SKM-1 (cell line): ENCODE measurements around the gene GSG1L.

Experiments used
- DNase-seq: peaks from one replicate; lab custom pipeline; 2025; ENCODE audit not compliant: unreplicated experiment; lab: John Stamatoyannopoulos, UW

GSG1L gene

DNA sequence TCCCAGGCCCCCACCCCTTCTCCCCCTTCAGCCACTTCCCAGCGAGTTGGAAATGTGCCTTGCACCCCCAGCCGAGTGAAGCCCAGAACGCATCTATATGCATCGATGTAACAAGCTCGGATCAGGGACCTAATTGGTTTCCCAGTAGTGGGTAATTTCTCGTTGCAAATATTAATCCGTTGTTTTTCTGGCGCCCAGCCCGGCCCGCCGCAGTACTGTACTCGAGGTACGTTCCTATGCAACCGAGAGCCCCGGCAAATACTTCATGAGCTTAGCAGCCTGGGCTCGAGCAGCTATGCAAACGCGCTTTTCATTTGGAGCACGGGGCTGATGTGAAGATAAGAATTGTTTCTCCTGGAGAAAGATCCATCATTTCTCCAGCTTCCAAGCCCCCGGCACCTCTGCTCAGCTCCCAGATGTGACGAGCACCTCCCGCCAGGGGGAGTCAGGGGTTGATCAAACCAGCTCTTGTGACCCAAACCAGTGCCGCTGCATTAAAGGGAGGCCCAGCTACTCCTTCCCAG is 283.8 kb downstream of the GSG1L start:
- DNase-seq: no peak

DNA sequence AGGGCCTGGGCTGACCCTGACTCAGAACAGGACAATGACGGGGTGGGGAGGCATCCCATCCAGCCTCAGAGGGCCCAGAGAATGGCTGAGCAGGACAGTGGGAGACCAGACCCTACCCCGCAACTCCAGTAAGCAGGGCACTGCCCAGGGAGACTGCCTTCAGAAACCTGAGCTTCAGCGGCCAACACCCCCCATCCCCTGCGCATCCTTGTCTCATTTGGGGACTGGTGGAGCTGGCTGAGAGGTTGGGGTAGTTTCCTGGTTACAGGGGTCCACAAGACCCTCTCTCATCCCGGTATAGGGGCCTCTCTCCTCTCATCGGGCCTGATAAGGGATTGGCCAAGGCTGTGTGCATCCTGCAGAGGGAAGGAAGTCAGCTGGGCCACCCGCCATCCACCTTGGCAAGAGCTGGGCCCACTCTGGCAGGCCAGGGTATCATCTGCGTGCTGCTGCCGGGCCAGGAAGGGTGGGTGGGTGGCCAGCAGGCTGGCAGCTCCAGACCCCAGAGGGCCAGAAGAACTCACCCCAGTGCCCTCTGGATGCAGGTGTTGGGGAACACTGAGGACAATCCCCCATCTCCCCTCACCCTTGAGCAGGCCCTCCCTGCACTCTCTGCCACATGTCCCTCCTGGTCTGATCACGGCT is 284.5 kb downstream of the GSG1L start:
- no peak for DNase-seq

- no peak for DNase-seq
Observed at GRCh38 chr16:27778171-27778925, 285.2 kb downstream of the GSG1L start.

DNA sequence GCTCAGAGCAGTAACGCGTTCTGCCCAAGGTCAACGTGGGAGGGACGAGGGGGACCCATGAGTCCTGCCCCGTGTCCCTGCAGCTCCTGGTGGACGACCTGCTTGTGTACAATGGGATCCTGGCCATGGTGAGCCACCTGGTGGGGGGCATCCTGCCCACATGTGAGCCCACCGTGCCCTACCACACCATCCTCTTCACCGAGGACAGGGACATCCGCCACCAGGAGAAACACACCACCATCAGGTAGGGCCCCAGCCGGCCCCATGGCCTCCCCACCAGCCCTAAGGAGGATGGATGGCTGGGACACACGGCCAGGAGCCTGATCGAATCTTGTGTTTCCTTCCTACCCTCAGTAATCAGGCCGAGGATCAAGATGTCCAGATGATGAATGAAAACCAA is 286.0 kb downstream of the GSG1L start:
- no peak for DNase-seq

GRCh38 chr16:27776556-27777225 is 286.8 kb downstream of the GSG1L start:
- no peak for DNase-seq

GRCh38 chr16:27775254-27775653 is 288.3 kb downstream of the GSG1L start:
- DNase-seq: no peak

GRCh38 chr16:27774779-27775178 is 288.7 kb downstream of the GSG1L start:
- DNase-seq: no peak

DNA sequence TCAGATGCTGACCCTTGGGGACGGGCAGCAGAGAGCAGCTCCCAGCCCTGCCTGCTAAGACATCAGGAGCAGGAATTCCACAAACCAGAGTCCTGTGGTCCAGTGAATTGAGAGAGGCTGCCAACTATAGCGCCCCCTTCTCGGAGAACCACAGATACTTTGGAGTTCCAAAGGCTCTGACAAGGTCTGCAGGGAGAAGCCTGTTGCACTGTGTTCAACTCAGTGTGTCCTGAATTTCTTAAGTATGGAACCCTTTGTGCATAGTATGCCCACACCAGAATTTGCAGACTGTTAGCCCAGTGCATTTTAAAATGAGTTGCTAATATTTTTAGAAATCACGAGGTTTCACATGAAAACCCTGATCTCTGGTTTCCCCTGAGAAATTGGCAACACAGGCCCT is 290.2 kb downstream of the GSG1L start:
- no peak for DNase-seq

GRCh38 chr16:27772093-27772825 is 291.3 kb downstream of the GSG1L start:
- DNase-seq: no peak

GRCh38 chr16:27771201-27771910 is 292.2 kb downstream of the GSG1L start:
- no peak for DNase-seq

DNA sequence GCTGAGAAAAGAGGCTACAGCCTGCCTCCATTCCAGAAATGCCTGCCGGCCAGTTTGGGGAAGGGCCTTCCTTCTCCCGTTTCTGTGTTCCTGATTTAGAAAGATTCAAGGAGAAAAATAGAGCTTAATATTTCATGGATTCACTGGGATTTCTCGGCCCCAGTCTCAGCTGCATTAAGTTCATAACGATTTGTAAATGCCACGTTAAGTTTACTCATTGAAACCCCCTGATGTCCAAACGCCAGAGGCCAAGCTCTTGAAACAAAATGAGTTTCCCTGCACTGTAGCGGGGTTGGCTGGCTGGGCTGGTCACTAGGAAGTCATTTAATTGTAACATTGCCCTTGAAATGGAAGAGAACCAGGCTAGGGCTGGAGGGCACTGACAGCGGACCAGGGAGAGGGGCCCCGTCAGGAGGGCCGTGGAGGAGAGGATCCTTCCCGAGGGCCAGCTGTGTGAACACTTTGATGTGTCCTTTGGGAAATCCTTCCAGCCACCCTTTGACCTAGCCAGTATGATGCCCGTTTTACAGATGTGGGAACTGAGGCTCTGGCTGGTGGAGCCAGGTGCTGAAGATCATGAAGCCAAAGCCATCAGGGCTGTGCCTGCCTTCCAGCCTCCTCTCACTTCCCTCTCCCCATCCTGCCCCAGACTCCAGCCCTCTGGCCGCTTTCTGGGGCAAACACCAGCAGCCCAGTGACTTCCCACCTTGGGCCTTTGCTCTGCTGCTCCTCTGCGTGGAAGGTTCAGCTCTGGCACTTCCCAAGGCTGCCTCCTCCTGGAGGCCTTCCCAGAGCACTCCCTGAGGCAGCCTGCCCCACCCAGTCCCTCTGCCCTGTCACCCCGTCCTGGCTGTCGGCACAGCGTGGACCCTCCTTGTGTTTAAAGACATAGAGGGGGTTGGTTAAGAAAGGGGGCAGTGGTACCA is 293.0 kb downstream of the GSG1L start:
- no peak for DNase-seq

- no peak for DNase-seq
Observed at GRCh38 chr16:27769561-27770255, 293.8 kb downstream of the GSG1L start.

DNA sequence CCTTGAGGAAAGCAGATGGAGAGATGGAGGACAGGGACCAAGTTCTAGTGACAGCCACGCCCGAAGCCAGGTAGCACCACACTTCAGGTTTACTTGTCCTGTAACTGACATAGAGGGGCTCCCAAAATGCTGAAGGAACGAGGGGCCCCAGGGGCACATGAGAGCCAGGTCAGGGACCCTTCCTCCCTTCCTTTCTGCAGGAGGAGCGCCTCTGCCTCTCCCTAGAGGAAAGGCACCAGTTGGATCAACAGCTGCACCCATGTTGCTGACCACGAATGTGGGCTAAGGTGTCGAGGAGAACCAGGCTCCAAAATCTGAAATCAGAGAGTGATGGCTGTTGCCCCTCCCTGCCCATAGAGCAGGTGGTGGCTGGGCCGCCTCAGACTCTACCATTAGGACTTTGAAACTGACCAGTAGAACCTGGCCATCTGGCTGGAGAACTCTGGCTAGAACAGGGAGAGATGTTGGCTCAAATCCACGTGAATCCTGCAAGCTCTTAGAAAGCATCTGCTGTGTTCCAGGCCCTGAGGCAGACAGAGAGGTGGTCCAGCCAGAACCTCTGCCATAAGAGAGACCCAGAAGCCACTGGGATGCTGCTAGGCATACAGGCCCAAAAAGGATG is 294.8 kb downstream of the GSG1L start:
- no peak for DNase-seq

DNA sequence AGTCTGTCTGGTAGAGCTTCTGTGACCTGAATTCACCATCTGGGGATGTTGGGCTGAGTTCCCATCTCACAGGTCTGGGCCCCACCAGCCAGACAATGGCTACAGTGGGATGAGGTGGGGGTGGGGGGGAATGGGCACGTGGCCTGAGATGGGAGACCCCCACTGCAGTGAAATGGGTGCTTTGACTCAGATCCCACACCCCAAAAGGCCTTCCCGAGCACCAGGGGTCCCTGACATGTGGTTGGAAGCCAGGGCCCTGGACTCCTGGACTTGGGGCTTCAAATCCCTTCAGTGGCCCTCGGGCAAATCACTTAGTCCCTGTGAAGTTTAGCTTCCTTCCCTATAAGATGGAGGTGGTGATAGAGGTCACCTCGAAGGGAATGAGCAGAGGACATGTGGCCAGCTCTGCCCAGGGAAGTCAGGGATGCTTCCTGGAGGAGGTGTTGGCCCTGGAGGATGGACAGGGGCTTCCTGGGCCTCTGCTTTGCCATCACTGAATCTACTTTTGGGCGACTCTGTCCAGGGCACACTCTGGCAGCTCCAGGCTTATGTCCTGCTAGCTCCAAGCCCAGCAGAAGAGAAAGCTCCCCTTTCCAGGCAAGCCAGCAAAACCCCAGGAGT is 295.4 kb downstream of the GSG1L start:
- no peak for DNase-seq

GRCh38 chr16:27767081-27767480 is 296.4 kb downstream of the GSG1L start:
- no peak for DNase-seq

- DNase-seq: no peak
Observed at GRCh38 chr16:27766236-27766925, 297.1 kb downstream of the GSG1L start.

DNA sequence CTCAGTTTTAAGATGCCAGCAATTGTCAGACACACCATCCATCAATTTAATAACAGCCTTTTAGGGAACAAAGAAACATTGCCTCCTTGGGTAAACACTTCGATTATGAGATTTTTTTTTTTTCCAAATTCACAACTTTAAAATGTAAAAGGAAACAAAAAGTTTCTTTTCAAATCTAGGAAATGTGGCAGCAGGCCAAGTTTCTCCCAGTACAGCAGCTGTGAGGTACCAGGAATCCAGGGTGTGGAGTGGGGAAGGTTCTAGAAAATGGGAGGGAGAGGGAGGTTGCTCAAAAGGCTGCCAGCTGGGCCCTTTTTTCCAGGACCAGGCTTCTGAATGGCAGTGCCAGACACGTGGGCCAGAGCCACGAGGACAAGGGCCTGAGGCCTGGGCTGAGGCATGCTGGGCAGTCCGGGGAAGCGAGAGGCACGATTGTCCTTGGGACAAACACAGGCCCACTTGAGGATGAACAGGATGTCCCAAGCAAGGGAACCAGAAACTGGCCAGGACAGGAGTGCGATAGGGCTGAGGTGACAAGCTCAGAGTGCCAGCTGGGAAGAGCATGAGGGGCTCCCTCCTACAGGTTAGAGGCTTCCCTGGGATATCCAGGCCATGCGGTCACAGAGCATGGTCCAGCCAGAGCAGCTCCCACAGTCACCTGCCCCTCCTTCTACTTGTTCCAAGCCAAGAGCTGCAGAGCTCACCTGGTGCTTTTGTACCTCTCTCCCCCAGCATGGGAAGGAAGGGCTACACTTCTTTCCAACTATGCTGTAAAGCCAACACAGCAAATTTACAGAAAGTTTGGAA is 298.4 kb downstream of the GSG1L start:
- DNase-seq: no peak
